Endothelial cell of umbilical vein (primary cell): ENCODE data around the gene NR1H4.

ENCODE experiments used
- CTCF ChIP-seq, 2 donors: IDR thresholded peaks; 1 replicate in 1 of 2; 2 replicates in 1 of 2; pipeline ENCODE4 v1.5.1; 2011; ENCODE audit warnings: low read length in 2 of 2, mild to moderate bottlenecking in 2 of 2, moderate library complexity in 2 of 2, control low read depth in 1 of 2, inconsistent platforms in 1 of 2, low read depth in 1 of 2; ENCODE audit not compliant: insufficient read depth in 1 of 2; ENCODE audit errors: extremely low read depth in 1 of 2
- EZH2 ChIP-seq: IDR thresholded peaks from 2 replicates; pipeline ENCODE4 v1.6.1; 2012; ENCODE audit warnings: borderline replicate concordance, low read depth, mild to moderate bottlenecking, moderate library complexity, low read length, inconsistent platforms; ENCODE audit not compliant: severe bottlenecking
- FOS ChIP-seq: IDR thresholded peaks from 2 replicates; pipeline ENCODE4 v1.6.1; 2011; ENCODE audit warnings: mild to moderate bottlenecking, low read length, moderate library complexity, borderline replicate concordance; ENCODE audit not compliant: insufficient read depth
- GATA2 ChIP-seq: IDR thresholded peaks from 2 replicates; pipeline ENCODE4 v1.7.0; 2011; ENCODE audit warnings: low read depth, mild to moderate bottlenecking, moderate library complexity, mixed read lengths, low read length; ENCODE audit not compliant: insufficient read length, insufficient read depth
- JUN ChIP-seq: IDR thresholded peaks from 2 replicates; pipeline ENCODE4 v1.6.1; 2011; ENCODE audit warnings: borderline replicate concordance, low read depth; ENCODE audit not compliant: insufficient read length, insufficient read depth
- MYC ChIP-seq: IDR thresholded peaks from one replicate; pipeline ENCODE4 v1.6.1; 2011; ENCODE audit warnings: mild to moderate bottlenecking, low read depth, low read length
- POLR2A ChIP-seq: IDR thresholded peaks from 2 replicates; pipeline ENCODE4 v1.6.1; 2012; ENCODE audit warnings: low read depth, mild to moderate bottlenecking, control low read depth, low read length
- POLR2AphosphoS5 ChIP-seq: IDR thresholded peaks from 2 replicates; pipeline ENCODE4 v1.6.1; 2012; ENCODE audit warnings: low read depth, mild to moderate bottlenecking, control low read depth, low read length, moderate library complexity; ENCODE audit not compliant: insufficient read depth
- TF ChIP-seq, protein P1 (sequence below): IDR thresholded peaks from 2 replicates; pipeline ENCODE4 v1.6.1; 2011; ENCODE audit not compliant: insufficient read depth, insufficient read length

DNA sequence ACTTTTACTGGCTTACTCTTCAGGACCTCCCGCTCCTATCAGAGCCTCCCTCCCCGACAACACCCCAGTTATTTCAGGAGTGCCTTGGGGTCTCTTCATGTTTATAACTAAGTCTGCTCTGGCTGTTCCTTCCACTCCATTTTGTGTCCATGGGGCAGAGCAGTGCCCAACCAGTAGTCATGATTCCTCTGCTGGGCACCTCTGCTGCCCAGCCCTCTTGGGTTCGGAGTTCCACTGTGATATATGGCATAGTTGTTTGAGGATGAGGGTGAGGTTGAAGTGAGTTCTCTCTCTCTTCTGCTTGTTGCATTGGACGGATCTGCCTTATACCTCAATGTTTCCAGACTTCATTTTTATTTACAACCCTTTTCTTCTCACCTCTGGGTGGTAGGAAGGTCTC is 17.4 kb downstream of the NR1H4 start:
- TF ChIP-seq CTCF (IDR thresholded peaks at IDR 0.05; ENCODE audit: extremely low read depth in 1 of 2, insufficient read depth in 1 of 2, low read depth in 1 of 2, low read length in 2 of 2): no peak
- TF ChIP-seq POLR2AphosphoS5: no peak
- TF ChIP-seq POLR2A: no peak
- no peak for TF ChIP-seq EZH2
- TF ChIP-seq, protein P1, sequence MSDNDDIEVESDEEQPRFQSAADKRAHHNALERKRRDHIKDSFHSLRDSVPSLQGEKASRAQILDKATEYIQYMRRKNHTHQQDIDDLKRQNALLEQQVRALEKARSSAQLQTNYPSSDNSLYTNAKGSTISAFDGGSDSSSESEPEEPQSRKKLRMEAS: no peak
- TF ChIP-seq MYC: no peak
- no peak for TF ChIP-seq JUN
- no peak for TF ChIP-seq FOS
- TF ChIP-seq GATA2: no peak
